NCI-H146 (cell line): ENCODE data around the gene MYBPH.
A peak's percentile ranks its signal among the peaks of the same experiment; 100 is the strongest.

Experiments
- DNase-seq: peaks from one replicate; lab custom pipeline; 2025; lab: John Stamatoyannopoulos, UW

The MYBPH gene, protein sequence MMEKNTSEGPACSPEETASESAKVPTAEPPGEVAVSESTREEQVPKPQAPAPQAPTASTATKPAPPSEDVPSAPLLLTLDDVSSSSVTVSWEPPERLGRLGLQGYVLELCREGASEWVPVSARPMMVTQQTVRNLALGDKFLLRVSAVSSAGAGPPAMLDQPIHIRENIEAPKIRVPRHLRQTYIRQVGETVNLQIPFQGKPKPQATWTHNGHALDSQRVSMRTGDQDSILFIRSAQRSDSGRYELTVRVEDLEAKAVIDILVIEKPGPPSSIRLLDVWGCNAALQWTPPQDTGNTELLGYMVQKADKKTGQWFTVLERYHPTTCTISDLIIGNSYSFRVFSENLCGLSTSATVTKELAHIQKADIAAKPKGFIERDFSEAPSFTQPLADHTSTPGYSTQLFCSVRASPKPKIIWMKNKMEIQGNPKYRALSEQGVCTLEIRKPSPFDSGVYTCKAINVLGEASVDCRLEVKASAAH

DNA sequence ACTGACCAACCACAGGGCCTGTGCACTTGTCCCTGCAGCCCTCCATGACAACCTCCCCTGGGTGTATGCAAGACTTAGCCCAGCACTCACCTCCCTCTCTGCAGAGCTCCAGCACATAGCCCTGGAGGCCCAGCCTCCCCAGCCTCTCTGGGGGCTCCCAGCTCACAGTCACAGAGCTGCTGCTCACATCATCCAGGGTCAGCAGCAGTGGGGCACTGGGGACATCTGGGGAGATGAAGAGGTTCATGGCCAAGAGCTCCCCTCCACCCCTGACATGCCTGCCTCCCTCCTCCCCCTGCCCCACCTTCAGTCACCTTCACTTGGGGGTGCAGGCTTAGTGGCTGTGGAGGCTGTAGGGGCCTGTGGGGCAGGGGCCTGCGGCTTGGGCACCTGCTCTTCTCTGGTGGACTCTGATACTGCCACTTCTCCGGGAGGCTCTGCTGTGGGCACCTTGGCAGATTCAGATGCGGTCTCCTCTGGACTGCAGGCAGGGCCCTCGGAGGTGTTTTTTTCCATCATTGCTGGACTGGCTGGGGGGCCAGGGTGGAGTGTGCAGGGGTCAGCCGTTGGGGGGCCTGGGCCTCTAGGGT lies at the start of gene MYBPH:
MYBPH (minus strand) TSS at position 590 of the 590 bp plus-strand sequence; CDS start at position 519, 71 bp downstream.
- DNase-seq: no peak

DNA sequence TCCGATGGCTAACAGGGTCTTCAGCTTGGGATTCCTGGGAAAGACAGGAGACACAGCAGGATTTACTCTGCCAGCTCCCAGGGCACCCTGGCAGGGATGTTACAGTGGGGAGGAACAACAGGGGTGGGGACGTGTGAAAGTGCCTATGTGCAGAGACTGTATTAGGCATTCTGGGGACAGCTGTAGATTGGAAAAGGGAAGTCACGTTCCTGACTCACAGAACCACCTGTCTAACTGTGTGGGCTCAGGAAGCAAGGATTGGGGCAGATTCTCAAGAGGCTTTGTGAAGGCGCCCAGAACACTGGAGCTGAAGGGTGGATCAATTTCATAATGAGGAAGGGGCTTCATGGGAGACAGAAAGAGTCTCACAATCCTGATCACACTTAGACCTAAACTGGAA lies 49.4 kb upstream of the MYBPH start:
- no peak for DNase-seq

DNA sequence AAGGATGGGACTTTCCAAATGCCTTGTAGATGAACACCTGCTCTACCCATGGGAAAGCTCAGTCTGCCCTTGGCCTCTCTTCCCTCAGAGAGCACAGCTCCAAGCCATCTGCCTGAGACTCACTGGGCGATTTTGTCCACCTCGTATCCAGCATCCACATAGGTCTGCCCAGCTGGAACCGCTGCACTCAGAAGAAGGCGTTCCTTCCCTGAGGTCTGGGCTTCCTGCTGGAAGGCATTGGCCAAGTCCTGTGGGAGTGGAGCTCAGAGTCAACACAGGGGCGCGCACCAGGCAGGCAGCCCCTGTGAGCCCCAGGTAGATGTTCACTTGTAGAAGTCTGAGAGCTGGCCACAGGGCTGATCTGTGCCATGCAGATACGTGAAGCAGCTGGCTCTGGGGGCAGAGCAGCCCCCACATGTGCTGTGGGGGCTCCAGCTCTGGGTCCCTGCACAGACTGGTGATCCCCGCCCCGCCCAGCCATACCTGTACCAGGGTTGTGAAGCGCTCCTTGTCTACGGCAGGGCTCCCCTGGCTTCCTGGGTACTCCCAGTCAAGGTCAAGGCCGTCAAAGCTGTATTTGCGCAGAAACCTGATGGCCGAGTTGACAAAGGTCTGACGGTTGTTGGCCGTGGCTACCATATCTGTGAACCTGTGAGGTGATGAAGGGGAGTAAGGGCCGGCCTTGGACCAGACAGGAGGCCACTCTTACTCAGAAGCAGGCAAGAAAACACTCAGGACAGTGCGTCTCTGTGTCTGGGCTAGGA lies 47.6 kb upstream of the MYBPH start:
- no peak for DNase-seq

DNA sequence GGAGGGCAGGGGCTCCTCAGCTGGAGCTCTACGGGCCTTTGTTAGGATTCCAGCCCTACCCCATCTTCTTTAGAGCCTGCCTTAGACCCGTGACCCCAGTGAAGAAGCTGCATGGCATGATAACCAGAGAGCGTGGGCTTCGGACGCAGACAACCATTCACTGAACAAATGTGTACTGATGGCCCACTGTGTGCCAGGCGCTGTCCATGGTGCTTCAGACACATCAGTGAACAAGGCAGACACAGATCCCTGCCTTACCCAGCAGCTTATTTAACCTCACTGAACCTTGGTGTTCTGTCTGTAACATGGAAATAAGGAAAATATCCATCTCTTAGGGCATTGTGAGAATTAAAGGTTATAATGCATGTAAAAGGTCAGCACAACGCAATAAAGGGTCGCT lies 44.3 kb upstream of the MYBPH start:
- DNase-seq: no peak

DNA sequence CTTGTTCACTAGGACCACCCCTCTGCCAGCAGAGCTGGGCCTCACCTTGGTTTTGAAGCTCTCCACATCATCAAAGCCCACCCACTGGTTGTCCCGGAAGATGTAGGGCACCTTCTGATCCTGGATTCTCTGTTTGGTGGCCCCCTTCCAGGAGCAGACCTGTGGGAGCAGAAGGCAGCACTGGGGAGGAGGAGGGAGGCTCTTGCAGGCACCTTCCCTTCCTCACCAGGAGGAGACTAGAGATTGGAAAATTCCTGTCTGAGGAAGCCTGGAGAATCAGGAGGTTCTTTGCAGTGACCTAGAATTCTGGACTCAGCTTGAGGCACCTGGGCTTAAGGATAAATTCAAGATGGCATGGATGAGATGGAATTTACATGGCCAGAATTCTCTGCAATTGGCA lies 43.5 kb upstream of the MYBPH start:
- no peak for DNase-seq

DNA sequence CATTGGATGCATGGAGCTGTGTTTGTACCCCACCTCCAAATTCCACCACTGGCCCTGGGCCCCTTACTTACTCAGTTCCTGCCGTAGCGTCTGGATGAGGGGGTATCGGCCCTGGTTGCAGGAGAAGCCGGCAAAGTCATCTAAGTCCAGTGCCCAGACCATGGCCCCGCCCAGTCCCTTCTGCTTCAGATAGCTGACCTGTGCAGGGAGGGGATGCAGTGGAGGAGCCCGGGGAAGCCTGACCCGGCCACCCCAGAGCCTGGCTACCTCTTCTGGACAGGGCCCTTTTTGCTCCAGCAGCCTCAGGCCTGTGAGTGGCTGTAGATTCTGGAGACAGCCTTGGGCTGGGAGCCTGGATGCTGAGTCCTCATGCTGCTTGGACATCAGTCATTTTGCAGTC lies 42.0 kb upstream of the MYBPH start:
- DNase-seq: no peak

DNA sequence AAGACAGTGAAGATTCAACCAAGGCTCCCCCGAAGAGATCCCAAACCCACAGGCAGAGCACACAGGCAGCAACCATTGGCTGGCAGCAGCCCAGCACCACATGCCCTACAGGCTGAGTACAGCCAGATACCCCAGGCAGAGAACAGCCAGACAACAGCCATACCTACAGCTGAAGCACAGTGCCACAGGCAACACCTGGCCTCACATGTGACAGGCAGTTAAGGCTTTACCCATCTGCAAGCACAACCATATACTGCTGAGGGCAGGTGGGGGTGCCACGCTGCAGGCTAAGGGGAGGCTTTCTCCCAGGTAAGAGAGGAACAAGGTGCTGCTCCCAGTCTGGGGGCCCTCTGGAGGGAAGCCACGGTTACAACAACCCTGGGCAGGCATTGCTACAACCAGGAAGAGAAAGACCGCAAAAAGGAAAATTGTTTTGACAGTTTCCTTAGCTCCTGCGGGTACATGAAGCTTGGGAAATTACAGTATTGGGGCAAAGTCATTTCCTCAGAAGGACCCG lies 41.6 kb upstream of the MYBPH start:
- DNase-seq: peak; percentile 11

DNA sequence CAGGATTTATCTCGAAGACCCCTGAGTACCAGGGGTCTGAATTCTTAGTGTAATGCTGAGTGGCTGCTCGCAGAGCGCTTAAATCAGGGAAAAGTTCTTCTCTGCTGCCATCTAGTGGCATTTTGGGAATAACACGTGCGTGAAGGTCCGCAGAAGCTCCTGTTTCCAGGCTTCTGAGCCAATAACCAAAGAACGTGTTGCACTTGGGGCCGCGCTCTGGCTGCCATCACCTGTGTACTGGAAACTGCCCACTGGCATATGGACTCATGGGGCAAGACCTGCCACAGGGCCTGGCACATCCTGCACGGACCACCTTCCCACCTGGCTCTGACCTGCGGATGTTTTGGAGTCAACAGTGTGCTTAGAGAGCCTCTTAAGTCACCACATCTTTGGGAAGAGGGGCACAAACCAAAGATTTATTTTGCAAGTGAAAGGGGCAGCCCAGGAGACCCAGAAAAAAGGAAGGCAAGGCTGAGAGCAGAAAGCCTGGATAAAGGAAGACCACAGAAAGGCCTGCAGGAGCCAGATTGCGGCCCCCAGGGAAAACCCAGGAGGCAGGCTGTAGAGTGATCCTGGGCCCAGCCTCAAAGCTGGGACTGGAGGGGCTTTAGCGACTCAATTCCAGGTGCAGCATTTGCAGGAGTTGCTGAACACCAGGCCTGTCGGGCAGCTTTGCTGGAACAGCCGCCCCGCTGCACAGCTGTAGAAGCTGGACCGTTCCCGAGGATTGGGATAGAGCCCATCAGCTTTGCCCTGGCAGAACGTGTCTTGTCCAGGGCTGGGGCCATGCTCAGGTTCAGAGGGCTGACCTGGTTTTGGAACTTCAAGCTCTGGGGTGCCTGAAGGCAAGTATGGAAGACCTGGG lies 40.9 kb upstream of the MYBPH start:
- peak; percentile 67 for DNase-seq

DNA sequence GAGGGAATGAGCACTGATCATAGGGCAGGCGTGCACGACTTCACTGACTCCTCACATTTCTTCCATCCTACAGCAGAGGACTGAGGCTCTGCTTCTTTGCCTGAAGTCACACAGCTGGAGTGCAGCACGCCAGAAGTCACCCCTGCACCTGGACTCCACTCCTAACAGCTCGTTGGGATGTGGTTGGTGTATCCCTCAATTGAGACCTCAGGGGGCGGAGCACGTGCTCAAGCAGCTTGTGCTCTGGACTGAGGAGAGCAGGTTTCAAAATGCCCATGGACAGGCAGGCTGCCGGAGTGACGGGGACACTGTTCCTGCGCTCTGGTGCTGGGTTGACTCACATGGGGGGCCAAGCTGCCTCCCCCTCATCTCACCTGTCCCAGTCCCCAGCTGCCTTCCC lies 39.9 kb upstream of the MYBPH start:
- peak; percentile 50 for DNase-seq

DNA sequence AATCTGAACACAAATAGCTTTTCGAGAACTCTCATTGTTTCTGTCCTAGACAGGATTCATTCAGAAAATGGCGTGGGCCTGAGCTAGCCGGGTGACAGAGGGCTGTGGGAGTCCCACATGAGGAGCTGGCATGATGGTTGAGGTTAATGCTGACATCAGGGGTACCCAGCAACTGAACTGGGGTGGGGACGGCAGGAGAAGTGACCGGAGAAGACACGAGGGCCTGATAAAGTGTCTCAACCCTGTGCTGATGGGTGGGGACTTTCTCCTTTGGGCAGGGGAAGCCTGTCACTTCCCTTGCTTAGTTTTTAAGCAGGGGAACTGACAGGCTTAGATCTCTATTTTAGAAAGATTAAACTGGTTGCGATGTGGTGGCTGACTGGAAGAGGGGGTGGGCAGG lies 39.2 kb upstream of the MYBPH start:
- DNase-seq: no peak

DNA sequence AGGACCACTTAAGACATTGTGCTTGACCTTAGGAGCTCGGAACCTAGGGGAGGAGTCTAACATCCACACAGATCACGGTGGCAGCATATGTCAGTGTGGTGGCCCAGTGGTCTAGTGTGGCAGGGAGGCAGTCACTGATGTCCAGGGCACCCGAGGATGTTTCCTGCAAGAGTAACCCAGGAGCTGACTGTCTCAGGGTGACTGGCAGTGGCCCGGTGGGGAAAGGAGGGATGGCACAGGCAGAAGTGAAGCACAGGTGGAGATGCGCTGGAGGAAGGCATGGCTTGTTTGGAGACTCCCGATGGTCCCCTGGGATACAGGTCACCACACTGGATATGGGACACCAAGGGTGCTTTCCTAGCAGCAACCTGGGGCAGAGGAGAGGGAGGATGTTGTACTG lies 37.5 kb upstream of the MYBPH start:
- no peak for DNase-seq

DNA sequence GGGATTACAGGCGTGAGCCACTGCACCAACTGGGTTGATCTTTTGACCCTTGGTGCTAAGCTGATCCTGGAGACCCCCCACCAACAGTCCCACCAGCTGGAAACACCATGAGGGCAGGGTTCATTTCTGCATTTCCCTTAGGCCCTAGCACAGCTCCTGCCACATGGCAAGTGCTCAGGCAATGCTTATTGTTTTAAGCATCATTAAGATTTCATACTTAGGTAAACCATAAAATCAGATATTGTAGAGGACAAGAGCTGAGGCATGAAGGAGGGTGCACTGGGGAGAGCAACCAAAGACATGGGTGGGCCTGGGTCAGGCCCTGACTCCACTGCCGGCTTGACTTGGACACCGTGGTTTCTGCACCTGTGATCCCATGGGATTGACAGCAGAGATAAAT lies 36.2 kb upstream of the MYBPH start:
- DNase-seq: no peak

DNA sequence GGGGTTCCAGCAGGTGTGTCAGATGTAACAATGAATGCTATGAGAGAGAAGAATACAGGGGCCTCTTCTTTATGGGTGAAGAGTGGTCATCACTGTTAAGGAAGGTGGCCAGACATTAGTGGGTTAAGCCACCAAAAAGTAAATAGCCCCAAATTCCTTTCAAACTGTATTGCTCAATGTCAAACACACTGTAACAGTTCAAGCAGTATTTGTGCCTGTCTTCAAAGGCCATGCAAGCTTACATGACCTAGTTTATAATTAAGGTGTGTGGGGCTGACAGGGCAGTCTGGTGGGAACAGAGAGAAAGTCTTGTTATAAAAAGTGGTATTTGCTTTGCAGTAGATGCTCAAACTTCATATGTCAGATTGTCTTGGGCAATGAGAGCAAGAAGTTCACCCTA lies 35.4 kb upstream of the MYBPH start:
- no peak for DNase-seq

DNA sequence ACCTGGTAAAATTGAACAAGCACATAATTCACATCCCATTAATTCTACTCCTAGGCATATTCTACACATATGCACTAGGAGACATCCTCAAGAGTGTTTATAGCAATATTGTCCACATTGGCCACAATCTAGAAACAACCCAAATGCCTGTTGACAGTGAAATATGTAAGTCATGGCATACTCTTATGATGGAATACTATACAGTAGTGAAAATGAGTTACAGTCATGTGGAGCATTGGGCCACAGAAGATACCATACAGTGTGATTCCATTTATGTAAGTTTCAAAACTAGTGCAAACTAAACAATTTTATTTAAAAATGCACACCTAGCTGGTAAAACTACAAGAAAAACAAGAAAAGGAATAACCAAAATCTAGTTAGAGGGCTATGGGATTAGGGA lies 34.7 kb upstream of the MYBPH start:
- DNase-seq: no peak

DNA sequence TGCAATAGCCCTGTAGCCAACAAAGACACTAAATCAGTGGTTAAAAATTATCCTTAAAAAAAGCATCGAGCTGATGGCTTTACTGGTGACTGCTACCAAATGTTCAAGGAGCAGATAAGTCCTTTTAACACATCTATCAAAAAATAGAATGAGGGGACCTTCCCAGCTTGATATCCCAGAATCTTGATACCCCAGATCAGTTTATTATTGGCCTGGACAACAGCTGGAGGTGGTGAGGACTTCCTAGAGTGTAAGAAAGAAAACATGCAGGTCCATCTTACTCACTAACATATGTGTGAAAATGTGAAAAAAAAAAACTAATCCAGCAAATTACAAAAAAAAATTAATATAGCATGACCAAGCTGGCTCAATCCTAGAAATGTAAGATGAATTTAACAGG lies 32.6 kb upstream of the MYBPH start:
- no peak for DNase-seq

DNA sequence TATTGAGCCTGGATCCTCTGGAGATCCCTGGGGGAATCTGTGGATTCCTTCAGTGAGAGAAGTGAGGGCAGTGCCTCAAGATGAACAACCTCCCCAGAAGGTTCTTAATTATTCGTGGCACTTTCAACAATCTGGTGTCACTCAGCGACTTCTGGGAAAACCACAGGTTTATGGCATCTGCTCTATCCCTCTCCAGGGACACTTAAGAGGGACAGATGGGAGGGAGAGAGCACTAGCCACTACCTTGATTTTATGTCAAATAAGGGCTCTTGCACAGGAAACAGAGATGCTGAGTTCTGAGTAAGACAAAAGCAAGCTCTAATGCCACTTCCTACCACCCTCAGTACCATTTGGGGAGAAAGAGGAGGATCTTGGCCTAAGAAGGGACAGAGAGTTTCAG lies 32.1 kb upstream of the MYBPH start:
- no peak for DNase-seq

DNA sequence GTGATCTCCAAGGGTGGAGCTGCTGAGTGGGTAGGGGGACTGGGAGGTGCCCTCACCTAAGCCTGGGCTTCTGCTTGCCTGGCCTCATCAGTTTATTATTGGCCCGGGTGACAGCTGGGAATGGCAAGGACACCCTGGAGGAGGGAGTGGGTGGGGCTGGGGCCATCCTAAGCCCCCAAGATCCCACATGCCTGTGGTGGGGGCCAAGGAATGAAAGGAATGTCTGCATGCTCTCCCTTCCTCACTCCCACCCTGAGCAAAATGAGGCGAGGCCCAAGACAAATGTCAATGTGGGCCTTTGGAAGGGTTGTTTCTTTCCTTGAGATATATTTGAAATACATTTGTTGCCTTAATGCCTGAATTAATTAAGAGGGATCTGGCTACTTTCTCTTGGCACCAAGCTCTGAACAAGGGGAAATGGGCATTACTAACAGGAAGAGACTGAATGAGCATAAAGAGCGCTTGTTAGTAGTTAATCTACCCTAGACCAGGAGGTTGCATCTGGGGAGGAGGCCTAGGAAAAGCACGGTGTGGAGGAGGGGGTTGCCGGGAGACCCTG lies 30.6 kb upstream of the MYBPH start:
- no peak for DNase-seq

DNA sequence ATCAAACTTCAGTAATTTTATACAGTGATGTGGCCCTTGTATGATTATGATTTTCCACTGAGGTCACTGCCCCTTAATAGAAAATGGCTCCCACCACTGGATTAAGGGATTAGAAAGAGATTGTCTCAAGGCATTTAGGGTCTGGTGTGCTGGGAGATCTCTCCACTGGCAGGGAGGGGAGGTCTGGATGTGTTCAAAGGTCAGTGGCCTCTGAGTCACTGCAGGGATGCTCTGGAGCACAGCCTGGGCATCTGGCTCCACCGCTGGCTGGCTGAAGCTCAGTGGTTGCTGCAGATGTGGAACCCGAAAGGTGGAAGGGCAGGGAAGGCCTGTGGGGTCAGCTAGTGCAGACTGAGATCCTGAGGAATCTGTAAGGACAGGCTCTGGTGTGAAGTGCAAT lies 29.1 kb upstream of the MYBPH start:
- DNase-seq: no peak

DNA sequence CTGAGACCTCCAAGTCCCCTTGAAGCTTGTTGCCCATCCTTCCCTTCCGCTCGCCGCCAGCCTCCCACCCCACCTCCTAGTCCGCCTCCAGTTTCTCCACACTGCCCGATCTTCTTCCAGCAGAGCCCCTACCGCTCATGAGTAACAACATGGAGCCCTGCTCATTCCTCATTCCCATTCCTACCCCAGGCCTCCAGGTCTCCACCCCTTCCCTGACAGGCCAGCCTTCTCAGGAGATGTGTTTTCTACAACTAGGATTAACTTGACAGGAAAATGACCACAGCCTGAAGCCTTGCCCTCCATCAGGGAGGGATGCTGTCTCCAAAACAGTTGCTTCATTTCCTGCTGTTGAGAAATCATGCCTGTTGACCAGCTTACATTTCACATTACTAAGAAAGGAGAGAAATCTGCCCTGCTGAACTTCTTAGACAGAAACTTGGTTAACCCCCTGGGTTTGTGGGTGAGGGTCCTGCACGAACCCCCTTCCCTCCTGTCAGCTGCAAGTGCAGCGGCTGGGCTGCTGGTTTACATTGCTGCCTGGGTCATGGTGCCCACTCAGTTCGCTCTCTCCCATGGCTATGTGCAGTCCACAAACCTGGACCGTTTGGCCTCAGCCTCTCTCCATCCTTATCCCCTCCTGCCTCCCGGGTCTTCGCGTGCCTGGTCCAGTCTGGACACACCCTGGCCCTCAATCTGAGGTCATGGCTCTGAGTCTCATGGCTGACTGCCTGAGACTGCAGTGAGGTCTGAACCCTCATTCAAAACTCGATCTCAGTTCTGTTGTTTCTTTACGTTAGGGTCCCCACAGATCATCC lies 27.0 kb upstream of the MYBPH start:
- DNase-seq: no peak

DNA sequence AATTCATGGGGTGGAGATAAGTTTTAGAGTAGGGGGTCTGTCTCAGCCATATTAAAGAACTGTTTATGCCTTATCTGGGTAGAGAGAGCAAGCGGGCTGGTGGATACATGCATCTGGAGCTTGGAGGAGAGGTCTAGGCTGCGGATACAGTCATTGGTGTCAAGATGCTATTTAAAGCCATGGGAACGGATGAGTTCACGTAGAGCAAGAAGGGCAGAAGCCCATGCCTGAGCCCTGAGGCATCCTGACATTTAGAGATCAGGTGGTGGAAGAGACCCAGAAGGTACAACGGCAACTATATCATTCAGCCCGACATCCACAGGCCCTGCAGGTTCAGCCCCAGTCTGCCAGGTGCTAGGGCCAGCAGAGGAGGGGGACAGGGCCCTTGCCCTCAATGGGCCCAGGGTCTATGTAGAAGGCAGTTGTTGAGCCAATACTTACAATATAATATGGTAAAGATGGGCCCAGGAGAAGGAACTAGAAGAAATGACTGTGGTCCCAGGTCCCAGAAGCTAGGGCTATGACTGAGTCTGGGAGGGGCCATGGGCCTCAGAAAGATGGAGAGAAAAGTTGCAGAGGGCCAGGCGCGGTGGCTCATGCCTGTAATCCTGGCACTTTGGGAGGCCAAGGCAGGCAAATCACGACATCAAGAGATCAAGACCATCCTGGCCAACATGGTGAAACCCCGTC lies 26.0 kb upstream of the MYBPH start:
- DNase-seq: no peak
